BJ (cell line): ENCODE measurements around the gene CBFA2T2. TPM values are rescaled to one million over a fixed set of nuclear protein-coding genes. Genes with fewer than 3 reads are reported as not detected.

ENCODE experiments used
- CTCF ChIA-PET: fragments of 350-600 bp; formaldehyde crosslinking; extraction: SDS; loops from one replicate; lab custom pipeline; 2021; ENCODE audit warnings: antibody characterized with exemption, inconsistent platforms; lab: Yijun Ruan, JAX
- POLR2A ChIA-PET: fragments of 300-600 bp; sonication (Branson Sonifier 250); formaldehyde crosslinking; extraction: SDS; loops from one replicate; lab custom pipeline; 2021; ENCODE audit warnings: antibody characterized with exemption; lab: Charles Lee
- DNase-seq: peaks from one replicate; pipeline ENCODE4 v3.0.0-alpha.2; 2011; ENCODE audit warnings: low read depth
- H3K27me3 ChIP-seq: 2 replicates; pipeline ENCODE4 v1.6.0; 2011; ENCODE audit warnings: low read length; ENCODE audit not compliant: control insufficient read depth, insufficient read depth
- H3K36me3 ChIP-seq: 2 replicates; pipeline ENCODE4 v1.5.1; 2011; ENCODE audit warnings: low read length; ENCODE audit not compliant: control insufficient read depth, insufficient read depth
- H3K4me3 ChIP-seq: 2 replicates; pipeline ENCODE4 v1.5.1; 2011; ENCODE audit warnings: low read depth, mild to moderate bottlenecking, control low read depth, low read length
- polyA plus RNA-seq: library from polyadenylated mRNA; depleted of rRNA; stranded (reverse); fragments of >200 nt; gene quantifications from 2 replicates; pipeline ENCODE4 v1.2.3, GENCODE V29; 2011
- TF ChIP-seq, protein P1 (sequence below): IDR thresholded peaks from 2 replicates; pipeline ENCODE4 v1.5.1; 2011; ENCODE audit warnings: low read depth, mild to moderate bottlenecking, control low read depth, inconsistent platforms, low read length, moderate library complexity; ENCODE audit not compliant: insufficient read depth

The CBFA2T2 gene
- polyA plus RNA-seq, 1 experiment, result 7.6 TPM

DNA sequence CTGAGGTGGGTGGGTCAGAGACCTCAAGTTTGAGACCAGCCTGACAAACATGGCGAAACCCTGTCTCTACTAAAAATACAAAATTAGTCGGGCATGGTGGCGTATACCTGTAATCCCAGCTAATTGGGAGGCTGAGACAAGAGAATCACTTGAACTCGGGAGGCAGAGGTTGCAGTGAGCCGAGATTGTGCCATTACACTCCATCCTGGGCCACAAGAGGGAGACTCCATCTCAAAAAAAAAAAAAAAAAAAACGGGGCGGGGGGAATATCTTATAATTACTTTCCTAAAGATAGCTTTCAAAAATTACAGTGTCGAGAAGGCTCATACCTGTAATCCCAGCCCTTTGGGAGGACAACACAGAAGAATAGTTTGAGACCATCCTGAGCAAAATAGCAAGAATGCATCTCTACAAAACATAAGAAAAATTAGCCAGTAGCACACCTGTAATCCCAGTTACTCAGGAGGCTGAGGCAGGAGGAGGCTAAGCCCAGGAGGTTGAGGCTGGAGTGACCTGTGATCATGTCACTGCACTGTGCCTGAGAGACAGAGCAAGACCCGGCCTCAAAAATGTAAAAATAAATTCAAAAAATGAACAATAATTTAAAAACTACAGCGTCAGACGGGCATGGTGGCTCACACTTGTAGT is 25.8 kb downstream of the CBFA2T2 start:
- no peak for DNase-seq

DNA sequence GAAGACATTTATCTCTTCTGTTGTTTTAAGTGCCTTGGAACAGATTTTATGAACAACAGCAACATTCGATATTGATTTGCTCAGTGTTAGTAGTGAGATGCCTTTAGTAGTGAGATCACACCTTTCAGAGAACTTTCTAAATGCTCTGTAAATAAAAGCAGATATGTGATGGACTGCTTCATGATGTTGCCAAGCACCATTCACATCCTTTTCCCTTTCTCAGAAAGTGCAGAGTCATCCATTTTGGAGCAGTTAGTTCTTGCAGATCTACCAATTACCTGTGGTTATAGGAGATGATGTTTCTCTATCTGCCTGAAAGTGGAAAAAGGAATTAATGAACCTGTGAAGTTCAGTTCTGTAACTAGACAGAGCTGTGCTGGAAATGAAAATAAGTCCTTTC is 27.0 kb downstream of the CBFA2T2 start:
- no peaks in the 10 kb centered on the region for H3K36me3 ChIP-seq
- DNase-seq, result no peak
- no peak overlapping the region for H3K4me3 ChIP-seq
- ChIA-PET POLR2A (interaction anchor here (0.6 kb wide), 1 partner anchor 32 kb away, joined by 12 read pairs; no protein-coding TSS in a partner anchor), CTCF (no interaction called here)
- no peaks in the 10 kb centered on the region for H3K27me3 ChIP-seq
- TF ChIP-seq, protein P1, sequence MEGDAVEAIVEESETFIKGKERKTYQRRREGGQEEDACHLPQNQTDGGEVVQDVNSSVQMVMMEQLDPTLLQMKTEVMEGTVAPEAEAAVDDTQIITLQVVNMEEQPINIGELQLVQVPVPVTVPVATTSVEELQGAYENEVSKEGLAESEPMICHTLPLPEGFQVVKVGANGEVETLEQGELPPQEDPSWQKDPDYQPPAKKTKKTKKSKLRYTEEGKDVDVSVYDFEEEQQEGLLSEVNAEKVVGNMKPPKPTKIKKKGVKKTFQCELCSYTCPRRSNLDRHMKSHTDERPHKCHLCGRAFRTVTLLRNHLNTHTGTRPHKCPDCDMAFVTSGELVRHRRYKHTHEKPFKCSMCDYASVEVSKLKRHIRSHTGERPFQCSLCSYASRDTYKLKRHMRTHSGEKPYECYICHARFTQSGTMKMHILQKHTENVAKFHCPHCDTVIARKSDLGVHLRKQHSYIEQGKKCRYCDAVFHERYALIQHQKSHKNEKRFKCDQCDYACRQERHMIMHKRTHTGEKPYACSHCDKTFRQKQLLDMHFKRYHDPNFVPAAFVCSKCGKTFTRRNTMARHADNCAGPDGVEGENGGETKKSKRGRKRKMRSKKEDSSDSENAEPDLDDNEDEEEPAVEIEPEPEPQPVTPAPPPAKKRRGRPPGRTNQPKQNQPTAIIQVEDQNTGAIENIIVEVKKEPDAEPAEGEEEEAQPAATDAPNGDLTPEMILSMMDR, result no peak

More for the DNA sequence above, 25.8 kb downstream of the CBFA2T2 start:
- POLR2A ChIA-PET, result no interaction called here
- TF ChIP-seq, protein P1, result 0 out of 2 replicates have a peak, but pooled peaks have one; percentile 32
- CTCF ChIA-PET, result interaction anchor here (1.4 to 1.7 kb wide), 2 partner anchors 12 to 138 kb away, joined by 3 to 4 read pairs; no protein-coding TSS in a partner anchor
- Histone ChIP-seq H3K4me3 (no peak overlapping the region), H3K36me3 (no peaks in the 10 kb centered on the region), H3K27me3 (no peaks in the 10 kb centered on the region)

DNA sequence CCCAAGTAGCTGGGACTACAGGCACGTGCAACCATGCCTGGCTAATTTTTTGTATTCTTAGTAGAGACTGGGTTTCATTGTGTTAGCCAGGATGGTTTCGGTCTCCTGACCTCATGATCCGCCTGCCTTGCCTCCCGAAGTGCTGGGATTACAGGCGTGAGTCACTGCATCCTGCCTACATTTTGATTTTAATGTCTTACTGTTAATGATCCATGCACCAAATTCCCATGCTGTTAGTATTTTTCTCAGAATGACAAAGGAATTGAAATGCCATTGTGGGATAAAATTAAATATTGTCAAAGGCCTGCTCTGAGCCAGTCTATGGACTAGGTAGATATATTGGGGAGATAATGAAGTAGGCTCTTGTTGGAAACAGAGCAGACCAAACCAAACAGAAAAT is 28.2 kb downstream of the CBFA2T2 start:
- POLR2A ChIA-PET, result no interaction called here
- Histone ChIP-seq H3K36me3 (no peaks in the 10 kb centered on the region), H3K4me3 (no peak overlapping the region), H3K27me3 (no peaks in the 10 kb centered on the region)
- TF ChIP-seq, protein P1, result no peak
- peak; percentile 17 for DNase-seq
- CTCF ChIA-PET, result interaction anchor here (0.7 kb wide), 1 partner anchor 10 kb away, joined by 3 read pairs; no protein-coding TSS in a partner anchor

DNA sequence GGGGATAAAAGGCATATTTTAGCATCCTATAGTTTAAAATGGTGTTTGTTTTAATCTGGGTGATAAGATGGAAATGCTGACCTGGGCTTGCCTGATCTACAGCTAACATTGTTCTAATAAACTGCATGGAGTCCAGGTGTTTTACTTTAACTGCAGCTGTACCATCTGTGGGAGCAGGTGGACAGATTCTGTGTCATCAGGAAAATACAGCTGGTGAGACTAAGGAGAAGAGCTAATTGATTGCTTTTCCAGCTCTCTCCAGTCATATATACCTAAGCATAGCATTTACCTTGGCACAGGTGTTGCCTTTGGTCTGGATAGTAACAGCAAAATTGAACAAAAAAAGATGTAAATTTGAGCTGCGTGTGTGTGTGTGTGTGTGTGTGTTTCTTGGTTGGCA is 31.6 kb downstream of the CBFA2T2 start:
- ChIA-PET POLR2A (no interaction called here), CTCF (interaction anchor here (0.9 to 1.1 kb wide), 2 partner anchors 11 to 132 kb away, joined by 3 to 4 read pairs; no protein-coding TSS in a partner anchor)
- no peak for DNase-seq
- Histone ChIP-seq H3K36me3 (no peaks in the 10 kb centered on the region), H3K27me3 (no peaks in the 10 kb centered on the region), H3K4me3 (no peak overlapping the region)
- TF ChIP-seq, protein P1, result no peak

DNA sequence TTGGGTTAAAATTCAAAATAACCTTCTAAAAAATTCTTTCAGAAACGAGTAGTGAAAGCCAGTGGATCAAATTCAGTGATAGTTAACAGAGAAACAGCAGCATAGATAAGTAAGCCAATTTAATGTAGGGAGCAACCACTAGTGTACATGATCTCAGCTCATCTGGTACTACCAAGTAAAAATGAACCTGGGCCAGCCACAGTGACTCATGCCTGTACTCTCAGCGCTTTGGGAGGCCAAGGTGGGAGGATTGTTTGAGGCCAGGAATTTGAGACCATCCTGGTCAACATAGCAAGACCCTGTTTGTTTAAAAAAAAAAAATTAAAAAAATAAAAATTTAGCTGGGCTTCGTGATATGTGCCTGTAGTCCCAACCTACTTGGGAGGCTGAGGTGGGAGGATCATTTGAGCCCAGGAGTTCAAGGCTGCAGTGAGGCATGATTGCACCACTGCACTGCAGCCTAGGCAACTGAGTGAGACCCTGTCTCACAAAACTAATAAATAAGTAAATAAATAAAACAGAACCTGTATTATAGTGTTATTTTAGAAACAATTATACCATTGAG is 32.4 kb downstream of the CBFA2T2 start:
- no peak for DNase-seq
- no peaks in the 10 kb centered on the region for H3K36me3 ChIP-seq
- no peaks in the 10 kb centered on the region for H3K27me3 ChIP-seq
- ChIA-PET POLR2A (no interaction called here), CTCF (interaction anchor here (0.9 to 1.1 kb wide), 2 partner anchors 10 to 131 kb away, joined by 3 to 4 read pairs; no protein-coding TSS in a partner anchor)
- TF ChIP-seq, protein P1, result no peak
- no peak overlapping the region for H3K4me3 ChIP-seq
